Measurements from ENCODE around the gene BTRC. TPM values are rescaled to one million over a fixed set of nuclear protein-coding genes. Genes with fewer than 3 reads are reported as not detected.

The BTRC gene
- total and polyA plus RNA-seq, 2 experiments from 2014 or later: 8.4 to 11.4 TPM

DNA sequence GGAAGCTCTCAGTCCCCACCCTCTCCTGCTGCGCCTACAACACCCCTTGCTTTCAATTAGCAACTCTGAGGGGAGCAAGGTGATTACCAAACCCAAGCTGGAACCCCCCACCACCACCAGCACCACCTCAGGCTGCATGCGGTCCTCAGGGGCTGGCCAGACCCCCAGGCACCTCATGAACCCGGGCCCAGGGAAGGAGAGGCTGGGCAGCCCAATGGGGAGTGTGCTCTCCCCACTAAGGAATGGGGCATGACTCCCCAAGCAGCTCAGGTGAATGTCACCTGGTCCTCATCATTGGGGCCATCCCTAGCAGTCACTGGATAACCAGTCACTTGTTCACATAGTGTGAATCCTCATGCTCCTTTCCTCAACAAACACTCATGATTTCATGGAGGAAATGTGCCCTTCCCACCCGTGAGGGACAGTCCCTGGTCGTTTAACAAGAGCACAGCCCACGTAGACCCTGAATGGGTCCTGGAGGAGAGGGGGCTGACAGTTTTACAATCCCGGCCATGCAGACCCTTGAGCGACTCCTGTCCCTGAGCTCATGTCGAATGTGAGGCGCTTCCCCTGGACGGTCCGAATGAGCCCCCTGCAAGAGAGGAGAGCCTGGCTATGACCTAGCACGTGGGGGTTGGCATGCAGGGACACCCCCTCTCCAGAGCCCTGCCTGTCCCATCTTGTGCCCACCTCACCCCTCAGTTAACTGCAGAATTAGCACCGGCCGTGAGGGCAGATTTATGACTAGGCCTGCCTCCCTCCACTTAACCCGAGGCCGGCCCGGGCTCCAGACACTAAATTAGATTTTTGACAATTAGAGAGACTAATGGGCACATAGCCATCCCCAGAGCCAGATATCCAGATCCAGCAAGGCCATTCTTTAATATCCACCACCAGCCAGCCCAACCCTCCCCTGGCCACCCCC is 205.0 kb downstream of the BTRC start:
- Histone ChIP-seq H3K27ac (no peak overlapping the region), H2AFZ (no peak overlapping the region), H3K9ac (no peak overlapping the region), H3K9me2 (ENCODE audit: insufficient read depth) (no peaks in the 10 kb centered on the region), H3K27me3 (replicated peaks; ENCODE audit: insufficient read depth) (no peaks in the 10 kb centered on the region), H3K79me2 (ENCODE audit: insufficient read depth) (no peaks in the 10 kb centered on the region), H3K36me3 (ENCODE audit: low read depth) (no peaks in the 10 kb centered on the region), H3F3A (ENCODE audit: insufficient read depth) (no peaks in the 10 kb centered on the region), H4K20me1 (ENCODE audit: insufficient read depth) (no peaks in the 10 kb centered on the region), H3K4me1 (ENCODE audit: insufficient read depth) (no peaks in the 10 kb centered on the region; the same call in 1 of the 2 replicates), H3K9me3 (ENCODE audit: low read depth) (no peaks in the 10 kb centered on the region), H3K4me3 (no peak overlapping the region), H3K4me2 (ENCODE audit: unreplicated experiment) (no peak overlapping the region)
- TF ChIP-seq EZH2phosphoT487 (IDR thresholded peaks at IDR 0.05; ENCODE audit: insufficient read depth, low read depth): no peak
- TF ChIP-seq EZH2 (IDR thresholded peaks at IDR 0.05; ENCODE audit: insufficient read depth, poor library complexity, severe bottlenecking): no peak
- in situ Hi-C loops (cut with MboI): no loop called here
- no peak for DNase-seq
- WGBS, 2 experiments (ENCODE audit: low coverage in 1 of 2, low lambda C conversion rate in 2 of 2, missing lambda C conversion rate in 2 of 2): 43 to 46% methylated on average over 17 to 18 of the region's 18 CpGs

DNA sequence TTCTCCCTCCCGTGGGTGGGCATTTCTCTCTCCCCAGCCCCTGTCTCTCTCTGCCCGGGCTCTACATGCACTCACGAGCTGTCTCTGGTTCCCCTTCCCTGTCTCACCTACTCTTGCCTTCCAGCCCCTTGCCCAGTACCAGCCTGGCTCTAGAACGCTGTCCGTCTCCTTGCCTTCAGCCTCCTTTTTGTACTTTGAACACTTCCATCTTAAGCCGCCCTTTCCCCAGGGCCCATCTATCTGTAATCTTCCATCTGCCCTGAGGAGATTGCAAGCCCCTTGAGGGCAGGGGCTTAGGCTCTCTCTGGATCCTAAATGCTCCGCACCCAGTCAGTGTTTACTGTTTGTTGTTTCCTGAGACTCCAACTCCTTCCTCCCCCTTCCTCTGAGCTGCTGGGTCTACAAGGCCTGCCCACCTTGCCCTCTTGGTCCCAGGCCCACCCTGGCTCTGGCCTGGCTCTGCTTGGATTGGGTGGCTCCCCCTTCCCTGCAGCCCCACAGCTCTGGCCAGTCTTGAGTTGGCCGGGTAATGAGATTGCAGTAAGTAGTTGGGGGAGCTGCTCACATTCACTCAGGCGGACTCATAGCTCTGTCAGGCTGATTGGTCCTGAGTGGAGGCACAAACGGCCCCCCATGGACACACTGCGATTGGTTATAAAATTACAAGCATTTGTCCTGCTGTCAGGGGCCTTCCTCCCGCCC is 205.8 kb downstream of the BTRC start:
- H4K20me1 ChIP-seq (ENCODE audit: insufficient read depth): no peaks in the 10 kb centered on the region
- no peaks in the 10 kb centered on the region for H3K79me2 ChIP-seq (ENCODE audit: insufficient read depth)
- no peaks in the 10 kb centered on the region for H3K9me2 ChIP-seq (ENCODE audit: insufficient read depth)
- no peaks in the 10 kb centered on the region for H3K9me3 ChIP-seq (ENCODE audit: low read depth)
- WGBS, 2 experiments (ENCODE audit: low coverage in 1 of 2, low lambda C conversion rate in 2 of 2, missing lambda C conversion rate in 2 of 2): 59% methylated on average over 11 to 12 of the region's 12 CpGs
- no peaks in the 10 kb centered on the region for H3K36me3 ChIP-seq (ENCODE audit: low read depth)
- no peak overlapping the region for H3K9ac ChIP-seq
- no peak for TF ChIP-seq EZH2phosphoT487 (IDR thresholded peaks at IDR 0.05; ENCODE audit: insufficient read depth, low read depth)
- no peak for TF ChIP-seq EZH2 (IDR thresholded peaks at IDR 0.05; ENCODE audit: insufficient read depth, poor library complexity, severe bottlenecking)
- H2AFZ ChIP-seq: no peak overlapping the region
- no peak overlapping the region for H3K27ac ChIP-seq
- no peaks in the 10 kb centered on the region; the same call in 1 of the 2 replicates for H3K4me1 ChIP-seq (ENCODE audit: insufficient read depth)
- no peaks in the 10 kb centered on the region for H3K27me3 ChIP-seq (replicated peaks; ENCODE audit: insufficient read depth)
- H3K4me2 ChIP-seq (ENCODE audit: unreplicated experiment): no peak overlapping the region
- H3F3A ChIP-seq (ENCODE audit: insufficient read depth): no peaks in the 10 kb centered on the region
- no peak overlapping the region for H3K4me3 ChIP-seq
- in situ Hi-C loops (cut with MboI): loop anchor here (10.0 kb wide), 1 partner anchor 345 kb away; no protein-coding TSS in a partner anchor
- no peak for DNase-seq

DNA sequence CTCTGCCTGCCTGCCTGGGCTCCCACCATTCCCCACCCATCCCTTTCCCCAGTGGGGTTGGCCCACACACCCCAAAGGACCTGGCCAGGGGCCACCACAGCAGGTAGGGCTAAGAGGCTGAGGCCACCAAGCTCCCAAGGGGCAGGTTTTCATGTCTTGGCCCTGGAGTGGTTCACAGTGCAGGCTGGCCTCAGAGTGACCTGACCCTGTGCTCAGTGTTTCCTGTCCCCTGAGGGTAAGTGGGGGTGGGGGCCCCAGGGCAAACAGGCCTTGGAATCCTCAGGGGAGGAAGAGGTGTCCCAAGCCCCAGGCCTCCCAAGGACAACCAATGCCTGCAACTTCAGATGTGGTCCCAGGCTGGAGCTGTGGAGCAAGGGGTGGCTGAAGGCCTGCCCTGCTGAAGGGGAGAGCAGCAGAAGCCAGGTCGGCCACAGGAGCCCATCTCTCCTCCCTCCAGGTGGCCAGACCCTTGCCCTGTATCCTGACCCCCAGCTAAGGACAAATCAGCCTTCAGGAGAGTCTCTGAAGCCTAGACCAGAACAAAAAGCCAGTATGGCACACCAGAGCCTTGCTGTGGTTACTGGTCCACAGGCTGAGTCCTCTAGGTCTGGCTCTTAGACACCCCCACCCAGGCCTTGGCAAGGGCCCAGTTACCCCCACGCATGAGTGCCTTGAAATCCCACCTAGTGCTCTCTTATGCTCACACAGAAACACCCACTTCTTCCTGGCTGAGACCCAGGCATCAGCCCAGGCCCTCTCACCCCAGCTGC is 206.5 kb downstream of the BTRC start:
- no peaks in the 10 kb centered on the region for H4K20me1 ChIP-seq (ENCODE audit: insufficient read depth)
- no peak overlapping the region for H3K27ac ChIP-seq
- no peak overlapping the region for H3K4me2 ChIP-seq (ENCODE audit: unreplicated experiment)
- H3K27me3 ChIP-seq (replicated peaks; ENCODE audit: insufficient read depth): peaks cover 4% of the 10 kb centered on the region; the same call in 1 of the 2 replicates
- H2AFZ ChIP-seq: no peak overlapping the region
- H3K36me3 ChIP-seq (ENCODE audit: low read depth): no peaks in the 10 kb centered on the region
- no peaks in the 10 kb centered on the region for H3K9me3 ChIP-seq (ENCODE audit: low read depth)
- H3K9me2 ChIP-seq (ENCODE audit: insufficient read depth): no peaks in the 10 kb centered on the region
- no peak for DNase-seq
- no peak overlapping the region for H3K4me3 ChIP-seq
- no peaks in the 10 kb centered on the region for H3F3A ChIP-seq (ENCODE audit: insufficient read depth)
- in situ Hi-C loops (cut with MboI): loop anchor here (10.0 kb wide), 1 partner anchor 346 kb away; no protein-coding TSS in a partner anchor
- no peaks in the 10 kb centered on the region for H3K79me2 ChIP-seq (ENCODE audit: insufficient read depth)
- H3K4me1 ChIP-seq (ENCODE audit: insufficient read depth): no peaks in the 10 kb centered on the region; the same call in 1 of the 2 replicates
- no peak overlapping the region for H3K9ac ChIP-seq
- TF ChIP-seq EZH2phosphoT487 (IDR thresholded peaks at IDR 0.05; ENCODE audit: insufficient read depth, low read depth) (no peak), EZH2 (IDR thresholded peaks at IDR 0.05; ENCODE audit: insufficient read depth, poor library complexity, severe bottlenecking) (no peak)
- WGBS, 2 experiments (ENCODE audit: low coverage in 1 of 2, low lambda C conversion rate in 2 of 2, missing lambda C conversion rate in 2 of 2): 3 to 11% methylated on average over 2 of the region's 2 CpGs
